Measurements from ENCODE around the gene GPATCH2.

Gene GPATCH2

DNA sequence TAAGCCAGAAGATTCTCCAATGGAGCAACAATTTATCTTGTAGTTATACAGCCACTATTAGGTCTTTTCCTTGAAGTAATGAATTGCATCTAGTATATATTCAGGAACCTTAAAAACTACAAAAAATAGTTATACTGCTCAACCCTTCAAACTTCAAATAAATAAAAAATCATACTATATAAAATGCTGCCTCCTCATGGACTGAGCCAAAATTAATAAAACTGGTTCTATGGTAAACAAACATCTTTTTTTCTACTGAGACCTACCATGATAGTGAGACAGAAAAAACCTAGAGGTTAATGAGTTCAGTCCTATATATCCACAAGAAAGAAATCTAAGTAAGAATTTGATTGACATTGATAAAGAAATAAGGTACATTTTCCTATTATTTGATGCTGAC is 67.7 kb downstream of the GPATCH2 start:
- no peak overlapping the region for H3K4me3 ChIP-seq (ENCODE audit: low read depth, low read length)
- TF ChIP-seq, protein P1, sequence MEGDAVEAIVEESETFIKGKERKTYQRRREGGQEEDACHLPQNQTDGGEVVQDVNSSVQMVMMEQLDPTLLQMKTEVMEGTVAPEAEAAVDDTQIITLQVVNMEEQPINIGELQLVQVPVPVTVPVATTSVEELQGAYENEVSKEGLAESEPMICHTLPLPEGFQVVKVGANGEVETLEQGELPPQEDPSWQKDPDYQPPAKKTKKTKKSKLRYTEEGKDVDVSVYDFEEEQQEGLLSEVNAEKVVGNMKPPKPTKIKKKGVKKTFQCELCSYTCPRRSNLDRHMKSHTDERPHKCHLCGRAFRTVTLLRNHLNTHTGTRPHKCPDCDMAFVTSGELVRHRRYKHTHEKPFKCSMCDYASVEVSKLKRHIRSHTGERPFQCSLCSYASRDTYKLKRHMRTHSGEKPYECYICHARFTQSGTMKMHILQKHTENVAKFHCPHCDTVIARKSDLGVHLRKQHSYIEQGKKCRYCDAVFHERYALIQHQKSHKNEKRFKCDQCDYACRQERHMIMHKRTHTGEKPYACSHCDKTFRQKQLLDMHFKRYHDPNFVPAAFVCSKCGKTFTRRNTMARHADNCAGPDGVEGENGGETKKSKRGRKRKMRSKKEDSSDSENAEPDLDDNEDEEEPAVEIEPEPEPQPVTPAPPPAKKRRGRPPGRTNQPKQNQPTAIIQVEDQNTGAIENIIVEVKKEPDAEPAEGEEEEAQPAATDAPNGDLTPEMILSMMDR (IDR thresholded peaks at IDR 0.05; ENCODE audit: low read depth, low read length): no peak

DNA sequence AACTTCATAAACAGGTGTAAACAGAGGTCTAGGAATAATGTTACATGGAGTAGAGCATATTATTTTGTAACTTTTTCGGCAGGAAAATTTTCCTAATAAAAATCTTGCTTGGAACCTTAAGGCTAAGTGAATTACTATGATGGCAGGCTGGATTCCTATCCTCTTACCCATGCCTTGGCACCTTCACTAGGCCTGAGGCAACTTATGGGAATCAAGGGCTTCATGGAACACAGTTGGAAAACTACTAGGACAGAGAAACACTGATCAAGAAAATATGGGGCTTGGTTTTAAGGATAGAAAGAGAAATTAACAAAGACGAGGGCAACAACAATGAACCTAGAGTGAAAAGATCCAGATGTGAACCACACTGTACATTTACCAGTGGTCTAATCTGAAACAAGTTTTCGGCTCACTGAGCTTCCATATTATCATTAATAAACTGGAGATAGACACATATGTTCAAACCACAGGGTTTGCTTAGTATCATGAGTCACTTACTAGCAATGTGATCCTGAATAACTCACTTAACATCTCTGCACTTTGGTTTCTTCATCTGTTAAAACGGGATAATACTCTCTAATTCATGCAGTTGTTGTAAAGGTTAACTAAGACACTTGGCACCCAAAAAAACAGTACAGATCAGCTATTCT is 68.5 kb downstream of the GPATCH2 start:
- TF ChIP-seq, protein P1 (IDR thresholded peaks at IDR 0.05; ENCODE audit: low read depth, low read length): no peak
- no peak overlapping the region for H3K4me3 ChIP-seq (ENCODE audit: low read depth, low read length)

DNA sequence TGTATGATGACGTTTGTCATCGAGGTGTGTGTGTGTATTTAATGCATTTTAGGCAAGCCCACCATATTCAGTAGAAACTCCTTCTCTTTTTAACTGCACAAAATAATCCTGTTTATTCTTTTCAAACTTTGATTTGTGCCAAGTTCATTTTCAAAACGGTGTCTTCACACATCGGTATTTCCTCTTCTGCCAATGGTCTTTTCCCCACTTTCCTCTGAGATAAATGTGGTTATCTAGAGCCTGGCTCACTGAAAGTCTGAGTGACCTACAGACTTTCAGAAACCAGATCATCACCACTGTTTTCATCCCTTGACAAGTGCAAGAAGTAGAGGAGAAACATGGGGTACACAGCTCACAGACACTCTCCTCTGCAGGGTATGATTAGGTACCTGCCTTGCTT is 69.4 kb downstream of the GPATCH2 start:
- TF ChIP-seq, protein P1 (IDR thresholded peaks at IDR 0.05; ENCODE audit: low read depth, low read length): no peak
- H3K4me3 ChIP-seq (ENCODE audit: low read depth, low read length): no peak overlapping the region

DNA sequence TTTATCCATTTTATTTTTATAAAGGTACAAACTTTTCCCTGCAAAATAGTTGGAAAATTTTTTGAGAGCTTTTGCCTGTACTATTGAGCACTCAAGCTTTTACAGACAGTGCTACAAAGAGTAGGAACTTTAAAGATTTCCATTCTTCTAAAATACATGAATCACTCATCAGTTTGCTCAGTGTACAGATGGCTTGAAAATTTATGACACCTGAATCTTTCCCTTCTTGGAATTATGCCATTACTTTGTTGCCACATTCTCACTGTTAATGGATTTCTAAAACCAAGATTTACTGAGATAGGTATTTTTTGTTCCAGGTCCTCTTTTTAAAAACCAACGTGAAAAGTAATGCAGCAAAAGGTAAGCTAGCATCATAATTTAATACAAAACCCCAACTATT is 76.0 kb downstream of the GPATCH2 start:
- no peak overlapping the region for H3K4me3 ChIP-seq (ENCODE audit: low read depth, low read length)
- TF ChIP-seq, protein P1 (IDR thresholded peaks at IDR 0.05; ENCODE audit: low read depth, low read length): no peak

DNA sequence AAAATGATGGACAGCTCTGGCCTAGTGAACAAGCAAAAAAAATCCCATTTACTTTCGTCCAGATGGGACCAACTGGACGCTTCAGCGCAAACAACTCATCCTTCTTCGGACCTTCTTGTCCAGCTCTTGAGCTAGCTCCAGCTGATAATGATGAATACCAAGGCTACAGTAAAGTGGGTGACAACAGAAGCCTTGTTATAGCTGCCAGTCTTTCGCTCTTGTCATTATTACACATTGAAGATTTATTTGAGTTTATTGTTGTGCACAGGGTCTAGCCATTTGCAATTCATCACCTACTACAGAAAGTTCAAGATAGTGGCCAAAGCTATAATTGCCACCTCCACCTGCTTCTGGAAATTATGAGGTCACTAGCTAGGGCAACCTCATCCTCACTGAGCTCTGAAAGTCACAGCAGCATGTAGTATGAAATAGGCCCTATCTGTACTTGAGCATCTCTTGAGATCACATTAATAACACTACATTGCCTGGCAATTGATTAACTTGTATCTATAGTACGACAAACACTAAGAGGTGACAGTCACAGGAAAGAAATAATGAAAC is 76.9 kb downstream of the GPATCH2 start:
- no peak overlapping the region for H3K4me3 ChIP-seq (ENCODE audit: low read depth, low read length)
- TF ChIP-seq, protein P1 (IDR thresholded peaks at IDR 0.05; ENCODE audit: low read depth, low read length): no peak

DNA sequence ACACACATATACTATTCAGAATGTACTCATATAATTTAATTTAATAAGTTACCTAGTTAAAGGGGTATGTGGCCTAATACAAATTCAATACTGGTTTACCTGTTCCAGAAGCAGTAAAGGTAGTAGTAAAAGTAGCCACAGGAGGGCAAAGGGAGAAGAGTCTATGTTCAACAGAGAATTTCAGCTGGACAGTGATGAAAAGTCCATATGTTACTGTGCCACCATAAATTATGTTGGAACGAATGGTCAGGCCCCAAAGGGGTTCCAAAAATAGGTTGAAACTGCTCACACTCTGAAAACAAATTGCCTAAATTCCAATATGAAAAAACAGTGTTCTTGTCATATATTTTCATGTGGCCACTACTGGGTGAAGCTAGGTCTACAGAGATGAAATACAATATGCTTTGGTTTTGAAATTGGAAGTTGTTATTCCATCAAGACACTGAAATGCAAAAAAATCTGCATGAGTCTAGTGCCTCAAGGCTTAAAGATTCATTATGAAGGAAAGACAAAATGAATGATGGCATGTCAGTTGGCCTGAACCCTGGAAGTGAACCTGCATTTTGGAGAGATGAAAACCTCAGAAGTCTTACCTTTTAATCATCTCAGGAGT is 78.4 kb downstream of the GPATCH2 start:
- no peak overlapping the region for H3K4me3 ChIP-seq (ENCODE audit: low read depth, low read length)
- TF ChIP-seq, protein P1 (IDR thresholded peaks at IDR 0.05; ENCODE audit: low read depth, low read length): no peak

DNA sequence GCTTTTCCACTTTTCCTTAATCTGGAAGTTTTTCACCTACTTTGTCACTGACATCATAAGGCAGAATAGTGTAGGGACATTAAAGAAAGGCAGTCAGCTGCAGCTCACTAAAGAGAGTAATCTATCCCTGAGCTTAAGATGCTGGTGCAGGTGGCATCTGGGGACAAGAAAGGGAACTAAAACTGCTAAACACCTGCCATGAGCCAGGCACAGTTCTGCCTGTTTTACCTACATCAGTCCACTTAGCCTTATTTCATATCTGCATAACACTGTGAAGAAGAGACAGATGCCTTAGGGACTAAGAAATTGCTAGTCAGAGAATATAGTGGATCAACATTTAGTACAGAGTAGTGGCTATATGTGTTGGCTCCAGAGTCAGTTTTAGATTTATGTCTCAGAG is 88.1 kb downstream of the GPATCH2 start:
- TF ChIP-seq, protein P1 (IDR thresholded peaks at IDR 0.05; ENCODE audit: low read depth, low read length): no peak
- no peak overlapping the region for H3K4me3 ChIP-seq (ENCODE audit: low read depth, low read length)

Measured in WI38 (cell line).